Kasumi-1 (cell line): ENCODE results near the gene ZFYVE21.
"Not testable (repeated sequence)": the region's sequence is repeated elsewhere in the genome, so short reads cannot be mapped to it uniquely, and the experiment has no call there.

Source experiments
- DNase-seq, 2 experiments: peaks; one replicate each; lab custom pipeline; 2025; lab: John Stamatoyannopoulos, UW

Gene ZFYVE21

GRCh38 chr14:103763730-103764488 lies 48.3 kb downstream of the ZFYVE21 start:
- no peak for DNase-seq

- no peak for DNase-seq
Measured at GRCh38 chr14:103765526-103765925, 49.9 kb downstream of the ZFYVE21 start.

- DNase-seq = no peak
Measured at GRCh38 chr14:103767336-103767894, 51.8 kb downstream of the ZFYVE21 start.

GRCh38 chr14:103770500-103770899 lies 54.9 kb downstream of the ZFYVE21 start:
- no peak for DNase-seq

- no peak for DNase-seq
Measured at GRCh38 chr14:103770902-103771301, 55.3 kb downstream of the ZFYVE21 start.

GRCh38 chr14:103772078-103772712 lies 56.6 kb downstream of the ZFYVE21 start:
- no peak for DNase-seq

- no peak for DNase-seq
Measured at GRCh38 chr14:103773521-103773920, 57.9 kb downstream of the ZFYVE21 start.

GRCh38 chr14:103775506-103775905 lies 59.9 kb downstream of the ZFYVE21 start:
- DNase-seq = no peak

GRCh38 chr14:103776319-103776718 lies 60.7 kb downstream of the ZFYVE21 start:
- not testable (repeated sequence) for DNase-seq

DNA sequence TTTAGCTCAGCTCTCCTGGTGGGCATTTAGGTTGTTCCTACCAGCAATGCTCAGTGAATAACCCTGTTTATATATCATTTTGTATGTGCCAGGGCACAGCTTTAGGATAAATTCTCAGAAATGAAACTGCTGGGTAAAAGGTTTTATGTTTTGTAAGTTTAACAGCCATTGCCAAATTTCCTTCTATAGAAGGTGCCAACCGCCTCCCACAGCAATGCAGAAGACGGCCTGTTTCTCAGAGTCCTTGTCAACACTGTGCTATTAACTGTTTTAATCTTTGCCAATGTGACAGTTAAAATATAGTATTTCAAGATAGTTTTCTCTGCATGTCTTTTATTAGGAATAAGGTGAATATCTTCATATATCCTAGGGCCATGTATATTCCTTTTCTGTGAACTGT lies 66.8 kb downstream of the ZFYVE21 start:
- no peak for DNase-seq
